Measurements from ENCODE around the gene GRIK1.

The GRIK1 gene

GRCh38 chr21:29979043-29979442 lies 39.2 kb upstream of the GRIK1 start (continued):
- no peak for TF ChIP-seq ZNF529 (tag by site-specific recombination; IDR thresholded peaks at IDR 0.05; ENCODE audit: insufficient replicate concordance)
- TF ChIP-seq SCRT1 (tag by site-specific recombination; IDR thresholded peaks at IDR 0.05; ENCODE audit: borderline replicate concordance): no peak
- no peak for TF ChIP-seq ZNF398 (tag by site-specific recombination; IDR thresholded peaks at IDR 0.05)

GRCh38 chr21:29975776-29976175 lies 36.0 kb upstream of the GRIK1 start:
- no peaks in the 10 kb centered on the region for H3K9me3 ChIP-seq (ENCODE audit: control insufficient read depth, insufficient read depth, low read depth, low read length)
- TF ChIP-seq ZNF311 (tag by site-specific recombination; IDR thresholded peaks at IDR 0.05; ENCODE audit: borderline replicate concordance): no peak
- TF ChIP-seq ZNF394 (tag by site-specific recombination; IDR thresholded peaks at IDR 0.05; ENCODE audit: borderline replicate concordance): no peak
- no peak for TF ChIP-seq ZNF155 (tag by site-specific recombination; IDR thresholded peaks at IDR 0.05)
- TF ChIP-seq ZNF548 (tag by site-specific recombination; IDR thresholded peaks at IDR 0.05): no peak
- no peak for TF ChIP-seq ZNF10 (tag by site-specific recombination; IDR thresholded peaks at IDR 0.05)
- TF ChIP-seq HOXA7 (CRISPR knock-in tag; IDR thresholded peaks at IDR 0.05; ENCODE audit: borderline replicate concordance): no peak
- no peak for TF ChIP-seq PRDM4 (tag by site-specific recombination; IDR thresholded peaks at IDR 0.05)
- no peak for TF ChIP-seq ZNF148 (tag by site-specific recombination; IDR thresholded peaks at IDR 0.05; ENCODE audit: borderline replicate concordance)
- TF ChIP-seq ZNF677 (tag by site-specific recombination; IDR thresholded peaks at IDR 0.05): no peak
- TF ChIP-seq ZBTB49 (tag by site-specific recombination; IDR thresholded peaks at IDR 0.05; ENCODE audit: low read depth): no peak
- TF ChIP-seq YY2 (tag by site-specific recombination; IDR thresholded peaks at IDR 0.05): no peak
- no peak for TF ChIP-seq ZFP3 (tag by site-specific recombination; IDR thresholded peaks at IDR 0.05; ENCODE audit: low read depth)
- TF ChIP-seq ZNF184 (tag by site-specific recombination; IDR thresholded peaks at IDR 0.05): no peak
- no peak for TF ChIP-seq ZNF555 (tag by site-specific recombination; conservative IDR thresholded peaks at IDR 0.05)
- TF ChIP-seq ZNF18 (tag by site-specific recombination; IDR thresholded peaks at IDR 0.05): no peak
- H3K4me1 ChIP-seq (ENCODE audit: control insufficient read depth, insufficient read depth, low read length): no peaks in the 10 kb centered on the region
- H3K36me3 ChIP-seq (ENCODE audit: control insufficient read depth in 2 of 2, insufficient read depth in 1 of 2, low read length in 2 of 2): no peaks in the 10 kb centered on the region
- H3K4me3 ChIP-seq (ENCODE audit: low read depth, low read length): no peak overlapping the region
- ChIA-PET CTCF (no interaction called here), POLR2A (no interaction called here)
- no peak overlapping the region for H3K27ac ChIP-seq (ENCODE audit: extremely low read depth, low read depth, low read length)
